Measurements from ENCODE around the gene TRAK1.
A peak's percentile ranks its signal among the peaks of the same experiment; 100 is the strongest.

The TRAK1 gene

GRCh38 chr3:42051384-42052131 is 39.6 kb upstream of the TRAK1 start:
- H3K4me3 ChIP-seq (ENCODE audit: low read depth, low read length): no peak overlapping the region
- TF ChIP-seq CTCF (IDR thresholded peaks at IDR 0.05; ENCODE audit: low read depth, low read length): no peak
- H3K9me3 ChIP-seq (ENCODE audit: severe bottlenecking): no peaks in the 10 kb centered on the region
- no peaks in the 10 kb centered on the region for H3K27me3 ChIP-seq (ENCODE audit: insufficient read depth, low read depth, severe bottlenecking)
- no peaks in the 10 kb centered on the region for H3K36me3 ChIP-seq
- DNase-seq: peak; percentile 54
- H3K27ac ChIP-seq: no peak overlapping the region

- Histone ChIP-seq H3K36me3 (no peaks in the 10 kb centered on the region), H3K27ac (peak overlapping the region; percentile 12; the same call in 1 of the 2 replicates), H3K4me3 (ENCODE audit: low read depth, low read length) (no peak overlapping the region), H3K9me3 (ENCODE audit: severe bottlenecking) (no peaks in the 10 kb centered on the region), H3K27me3 (ENCODE audit: insufficient read depth, low read depth, severe bottlenecking) (no peaks in the 10 kb centered on the region)
- no peak for DNase-seq
- no peak for TF ChIP-seq CTCF (IDR thresholded peaks at IDR 0.05; ENCODE audit: low read depth, low read length)
Observed at GRCh38 chr3:42052132-42052483, 39.0 kb upstream of the TRAK1 start.

GRCh38 chr3:42052484-42053351 is 38.4 kb upstream of the TRAK1 start:
- peak overlapping the region; percentile 12; the same call in 1 of the 2 replicates for H3K27ac ChIP-seq
- no peak overlapping the region for H3K4me3 ChIP-seq (ENCODE audit: low read depth, low read length)
- TF ChIP-seq CTCF (IDR thresholded peaks at IDR 0.05; ENCODE audit: low read depth, low read length): no peak
- no peaks in the 10 kb centered on the region for H3K27me3 ChIP-seq (ENCODE audit: insufficient read depth, low read depth, severe bottlenecking)
- no peaks in the 10 kb centered on the region for H3K36me3 ChIP-seq
- H3K9me3 ChIP-seq (ENCODE audit: severe bottlenecking): no peaks in the 10 kb centered on the region
- DNase-seq: no peak

- TF ChIP-seq CTCF (IDR thresholded peaks at IDR 0.05; ENCODE audit: low read depth, low read length): no peak
- Histone ChIP-seq H3K27ac (no peak overlapping the region), H3K36me3 (no peaks in the 10 kb centered on the region), H3K9me3 (ENCODE audit: severe bottlenecking) (no peaks in the 10 kb centered on the region), H3K4me3 (ENCODE audit: low read depth, low read length) (no peak overlapping the region), H3K27me3 (ENCODE audit: insufficient read depth, low read depth, severe bottlenecking) (no peaks in the 10 kb centered on the region)
- DNase-seq: no peak
Observed at GRCh38 chr3:42053476-42053875, 37.7 kb upstream of the TRAK1 start.

GRCh38 chr3:42055291-42055690 is 35.9 kb upstream of the TRAK1 start:
- Histone ChIP-seq H3K9me3 (ENCODE audit: severe bottlenecking) (no peaks in the 10 kb centered on the region), H3K27me3 (ENCODE audit: insufficient read depth, low read depth, severe bottlenecking) (no peaks in the 10 kb centered on the region), H3K36me3 (no peaks in the 10 kb centered on the region), H3K27ac (no peak overlapping the region), H3K4me3 (ENCODE audit: low read depth, low read length) (no peak overlapping the region)
- DNase-seq: no peak
- TF ChIP-seq CTCF (IDR thresholded peaks at IDR 0.05; ENCODE audit: low read depth, low read length): no peak
